HEK293 (cell line): Measurements from ENCODE around the gene CSMD2.

Experiments used
- CTCF ChIA-PET: fragments of 350-600 bp; formaldehyde crosslinking; extraction: SDS; loops from one replicate; lab custom pipeline; 2021; ENCODE audit warnings: antibody characterized with exemption; lab: Yijun Ruan, JAX
- POLR2A ChIA-PET: fragments of 300-600 bp; formaldehyde crosslinking; extraction: SDS; loops from one replicate; lab custom pipeline; 2020; ENCODE audit warnings: antibody characterized with exemption, inconsistent platforms; lab: Yijun Ruan, JAX
- H3K27ac ChIP-seq: fragments of 200-500 bp; sonication (Bioruptor generic); 2 replicates; pipeline ENCODE4 v1.5.1; 2014; ENCODE audit warnings: low read depth, low read length, control low read depth, inconsistent platforms; ENCODE audit errors: extremely low read depth
- H3K36me3 ChIP-seq, 2 experiments: fragments of 200-500 bp in 1 of 2; sonication (Bioruptor generic) in 1 of 2; 1 replicate in 1 of 2; 2 replicates in 1 of 2; pipeline ENCODE4 v1.5.1; 2014 to 2017; ENCODE audit warnings: inconsistent platforms in 2 of 2, low read length in 2 of 2; ENCODE audit not compliant: control insufficient read depth in 2 of 2, insufficient read depth in 1 of 2
- H3K4me1 ChIP-seq: fragments of 200-500 bp; sonication (Bioruptor generic); 2 replicates; pipeline ENCODE4 v1.5.1; 2014; ENCODE audit warnings: mild to moderate bottlenecking, low read length, inconsistent platforms; ENCODE audit not compliant: control insufficient read depth, insufficient read depth
- H3K4me3 ChIP-seq: 2 replicates; pipeline ENCODE4 v1.5.1; 2011; ENCODE audit warnings: low read depth, mild to moderate bottlenecking, control low read depth, low read length, moderate library complexity
- H3K9me3 ChIP-seq: fragments of 200-500 bp; sonication (Bioruptor generic); 2 replicates; pipeline ENCODE4 v1.5.1; 2014; ENCODE audit warnings: low read depth, low read length, inconsistent platforms; ENCODE audit not compliant: control insufficient read depth, insufficient read depth
- AEBP2 ChIP-seq: fragments of 450-650 bp; formaldehyde crosslinking; IDR thresholded peaks from 2 replicates; pipeline ENCODE4 v1.5.1; 2016; ENCODE audit warnings: missing biosample characterization, missing genetic modification characterization, borderline replicate concordance
- HIC1 ChIP-seq: fragments of 450-650 bp; formaldehyde crosslinking; IDR thresholded peaks from 2 replicates; pipeline ENCODE4 v1.5.1; 2016; ENCODE audit warnings: missing biosample characterization, missing genetic modification characterization
- HOXC10 ChIP-seq: sonication (generic); formaldehyde crosslinking; IDR thresholded peaks from 2 replicates; pipeline ENCODE4 v1.8.1; 2023; ENCODE audit warnings: mild to moderate bottlenecking, missing genetic modification reagents
- IKZF3 ChIP-seq: fragments of 450-650 bp; IDR thresholded peaks from 2 replicates; pipeline ENCODE4 v1.5.0; 2018; ENCODE audit warnings: missing biosample characterization, mild to moderate bottlenecking, missing genetic modification characterization, moderate library complexity
- YY1 ChIP-seq: fragments of 450-650 bp; formaldehyde crosslinking; IDR thresholded peaks from 2 replicates; pipeline ENCODE4 v1.5.1; 2018; ENCODE audit warnings: missing biosample characterization, missing genetic modification characterization
- ZBTB1 ChIP-seq: fragments of 450-650 bp; formaldehyde crosslinking; IDR thresholded peaks from 2 replicates; pipeline ENCODE4 v1.5.1; 2016; ENCODE audit warnings: missing biosample characterization, missing genetic modification characterization
- ZBTB21 ChIP-seq: fragments of 450-650 bp; formaldehyde crosslinking; IDR thresholded peaks from 2 replicates; pipeline ENCODE4 v1.5.1; 2017; ENCODE audit warnings: missing biosample characterization, missing genetic modification characterization
- ZNF132 ChIP-seq: fragments of 450-650 bp; formaldehyde crosslinking; IDR thresholded peaks from 2 replicates; pipeline ENCODE4 v1.5.1; 2017; ENCODE audit warnings: missing biosample characterization, missing genetic modification characterization, borderline replicate concordance
- ZNF169 ChIP-seq: fragments of 450-650 bp; formaldehyde crosslinking; IDR thresholded peaks from 2 replicates; pipeline ENCODE4 v1.5.1; 2016; ENCODE audit warnings: missing biosample characterization, missing genetic modification characterization
- ZNF223 ChIP-seq: fragments of 450-650 bp; formaldehyde crosslinking; IDR thresholded peaks from 2 replicates; pipeline ENCODE4 v1.5.1; 2016; ENCODE audit warnings: missing biosample characterization, missing genetic modification characterization
- ZNF26 ChIP-seq: fragments of 450-650 bp; formaldehyde crosslinking; IDR thresholded peaks from 2 replicates; pipeline ENCODE4 v1.5.1; 2016; ENCODE audit warnings: missing biosample characterization, missing genetic modification characterization
- ZNF280C ChIP-seq: fragments of 450-650 bp; formaldehyde crosslinking; IDR thresholded peaks from 2 replicates; pipeline ENCODE4 v1.5.1; 2016; ENCODE audit warnings: missing biosample characterization, missing genetic modification characterization
- ZNF302 ChIP-seq: fragments of 450-650 bp; formaldehyde crosslinking; IDR thresholded peaks from 2 replicates; pipeline ENCODE4 v1.5.1; 2016; ENCODE audit warnings: missing biosample characterization, missing genetic modification characterization, low read depth
- ZNF335 ChIP-seq: fragments of 450-650 bp; formaldehyde crosslinking; conservative IDR thresholded peaks from 2 replicates; pipeline ENCODE4 v1.5.1; 2016; ENCODE audit warnings: missing biosample characterization, missing genetic modification characterization
- ZNF366 ChIP-seq: fragments of 450-650 bp; formaldehyde crosslinking; conservative IDR thresholded peaks from 2 replicates; pipeline ENCODE4 v1.5.1; 2016; ENCODE audit warnings: missing biosample characterization, missing genetic modification characterization
- ZNF433 ChIP-seq: fragments of 450-650 bp; formaldehyde crosslinking; IDR thresholded peaks from 2 replicates; pipeline ENCODE4 v1.5.1; 2016; ENCODE audit warnings: missing biosample characterization, missing genetic modification characterization, low read depth
- ZNF510 ChIP-seq: fragments of 450-650 bp; formaldehyde crosslinking; IDR thresholded peaks from 2 replicates; pipeline ENCODE4 v1.5.1; 2018; ENCODE audit warnings: mild to moderate bottlenecking, missing genetic modification characterization, missing biosample characterization; ENCODE audit not compliant: insufficient replicate concordance
- ZNF530 ChIP-seq: fragments of 450-650 bp; formaldehyde crosslinking; IDR thresholded peaks from 2 replicates; pipeline ENCODE4 v1.5.1; 2016; ENCODE audit warnings: low read depth, missing biosample characterization, missing genetic modification characterization
- ZNF670 ChIP-seq: fragments of 450-650 bp; formaldehyde crosslinking; IDR thresholded peaks from 2 replicates; pipeline ENCODE4 v1.5.1; 2016; ENCODE audit warnings: missing biosample characterization, missing genetic modification characterization, low read depth
- ZNF692 ChIP-seq: fragments of 450-650 bp; formaldehyde crosslinking; IDR thresholded peaks from 2 replicates; pipeline ENCODE4 v1.5.1; 2016; ENCODE audit warnings: missing biosample characterization, missing genetic modification characterization
- ZNF704 ChIP-seq: fragments of 450-650 bp; formaldehyde crosslinking; IDR thresholded peaks from 2 replicates; pipeline ENCODE4 v1.5.1; 2016; ENCODE audit warnings: missing biosample characterization, missing genetic modification characterization
- ZNF747 ChIP-seq: fragments of 450-650 bp; formaldehyde crosslinking; IDR thresholded peaks from 2 replicates; pipeline ENCODE4 v1.5.1; 2016; ENCODE audit warnings: missing biosample characterization, missing genetic modification characterization
- ZNF76 ChIP-seq: fragments of 450-650 bp; formaldehyde crosslinking; IDR thresholded peaks from 2 replicates; pipeline ENCODE4; 2016; ENCODE audit warnings: low read depth, missing biosample characterization, missing genetic modification characterization, borderline replicate concordance
- ZNF843 ChIP-seq: fragments of 450-650 bp; formaldehyde crosslinking; IDR thresholded peaks from 2 replicates; pipeline ENCODE4 v1.5.1; 2016; ENCODE audit warnings: missing biosample characterization, missing genetic modification characterization

Gene CSMD2

GRCh38 chr1:33875862-33876261, 289.2 kb downstream of the CSMD2 start:
- Histone ChIP-seq H3K4me1 (no peaks in the 10 kb centered on the region), H3K9me3 (no peaks in the 10 kb centered on the region), H3K27ac (no peak overlapping the region), H3K36me3 (no peaks in the 10 kb centered on the region), H3K4me3 (no peak overlapping the region)
- CTCF ChIA-PET: interaction anchor here (1.7 kb wide), 1 partner anchor 138 kb away, joined by 6 read pairs; no protein-coding TSS in a partner anchor
- TF ChIP-seq ZNF223: no peak
- no peak for TF ChIP-seq IKZF3 (tag by site-specific recombination)
- TF ChIP-seq HIC1 (tag by site-specific recombination): no peak
- no peak for TF ChIP-seq ZNF76 (tag by site-specific recombination)
- no peak for TF ChIP-seq YY1 (tag by site-specific recombination)
- TF ChIP-seq ZNF433 (tag by site-specific recombination): no peak
- no peak for TF ChIP-seq ZNF747
- TF ChIP-seq ZNF302 (tag by site-specific recombination): no peak
- TF ChIP-seq ZNF510 (tag by site-specific recombination): no peak
- TF ChIP-seq ZNF335: no peak
- TF ChIP-seq ZNF280C (tag by site-specific recombination): no peak
- no peak for TF ChIP-seq AEBP2 (tag by site-specific recombination)
- no peak for TF ChIP-seq ZNF26 (tag by site-specific recombination)
- TF ChIP-seq HOXC10: no peak
- no peak for TF ChIP-seq ZBTB1 (tag by site-specific recombination)
- no peak for TF ChIP-seq ZBTB21 (tag by site-specific recombination)
- TF ChIP-seq ZNF843: no peak
- TF ChIP-seq, all 188 proteins: peak for 0
- POLR2A ChIA-PET: no interaction called here

GRCh38 chr1:33874636-33875035, 290.4 kb downstream of the CSMD2 start:
- no peak overlapping the region for H3K27ac ChIP-seq
- POLR2A ChIA-PET: no interaction called here
- no peaks in the 10 kb centered on the region for H3K9me3 ChIP-seq
- no peaks in the 10 kb centered on the region for H3K4me1 ChIP-seq
- CTCF ChIA-PET: interaction anchor here (1.5 to 1.7 kb wide), 2 partner anchors 139 to 242 kb away, joined by 4 to 6 read pairs; no protein-coding TSS in a partner anchor
- H3K4me3 ChIP-seq: no peak overlapping the region
- no peaks in the 10 kb centered on the region for H3K36me3 ChIP-seq
- TF ChIP-seq ZNF302 (tag by site-specific recombination) (no peak), ZNF704 (tag by site-specific recombination) (no peak), ZNF530 (tag by site-specific recombination) (no peak), ZNF132 (tag by site-specific recombination) (no peak), ZNF366 (no peak), ZNF169 (no peak), ZNF670 (tag by site-specific recombination) (no peak), ZNF692 (no peak)
